Measurements from ENCODE around the gene NODAL. TPM values are rescaled to one million over a fixed set of nuclear protein-coding genes. Genes with fewer than 3 reads are reported as not detected.

NODAL gene
- total RNA-seq, 1 donor from 2014 or later: 0.09 TPM

DNA sequence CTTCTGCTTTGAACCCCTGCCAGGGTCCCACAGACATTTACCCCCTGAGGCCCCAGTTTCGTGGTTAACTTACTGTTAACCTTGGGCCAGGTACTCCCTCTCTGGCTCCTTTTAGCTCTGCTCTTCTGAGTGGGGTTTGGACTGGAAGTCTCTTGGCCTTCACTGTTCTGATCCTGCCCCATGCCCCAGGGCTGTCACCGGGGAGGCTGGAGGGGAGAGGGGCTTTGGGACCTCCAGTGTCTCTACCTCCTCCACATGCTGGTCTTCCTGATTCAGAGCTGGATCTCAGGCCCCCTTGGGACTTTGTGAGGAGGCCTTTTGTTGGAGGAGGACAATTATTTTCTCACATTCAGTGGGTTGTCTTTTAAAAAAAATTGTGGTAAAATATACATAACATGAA lies 24.4 kb upstream of the NODAL start:
- intact Hi-C loops (cut with micrococcal nuclease): no loop called here

DNA sequence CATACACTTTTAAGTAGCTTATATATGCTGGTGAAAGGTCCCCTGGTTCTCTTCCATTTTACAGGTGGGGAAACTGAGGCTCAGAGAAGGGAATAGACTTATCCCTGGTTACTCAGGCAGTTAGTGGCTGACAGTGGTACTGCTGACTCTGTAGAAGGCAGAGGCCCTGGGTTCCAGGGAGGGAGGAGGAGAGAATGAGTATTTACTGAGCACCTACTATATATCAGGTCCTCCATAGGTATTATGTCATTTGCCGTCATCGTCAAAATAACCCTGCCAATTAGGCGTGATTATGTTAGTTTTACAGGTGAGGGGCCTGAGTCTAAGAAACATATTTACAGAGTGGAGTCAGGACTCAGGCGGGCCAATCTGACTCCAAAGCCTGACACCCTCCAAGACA lies 23.8 kb upstream of the NODAL start:
- intact Hi-C loops (cut with micrococcal nuclease): no loop called here

DNA sequence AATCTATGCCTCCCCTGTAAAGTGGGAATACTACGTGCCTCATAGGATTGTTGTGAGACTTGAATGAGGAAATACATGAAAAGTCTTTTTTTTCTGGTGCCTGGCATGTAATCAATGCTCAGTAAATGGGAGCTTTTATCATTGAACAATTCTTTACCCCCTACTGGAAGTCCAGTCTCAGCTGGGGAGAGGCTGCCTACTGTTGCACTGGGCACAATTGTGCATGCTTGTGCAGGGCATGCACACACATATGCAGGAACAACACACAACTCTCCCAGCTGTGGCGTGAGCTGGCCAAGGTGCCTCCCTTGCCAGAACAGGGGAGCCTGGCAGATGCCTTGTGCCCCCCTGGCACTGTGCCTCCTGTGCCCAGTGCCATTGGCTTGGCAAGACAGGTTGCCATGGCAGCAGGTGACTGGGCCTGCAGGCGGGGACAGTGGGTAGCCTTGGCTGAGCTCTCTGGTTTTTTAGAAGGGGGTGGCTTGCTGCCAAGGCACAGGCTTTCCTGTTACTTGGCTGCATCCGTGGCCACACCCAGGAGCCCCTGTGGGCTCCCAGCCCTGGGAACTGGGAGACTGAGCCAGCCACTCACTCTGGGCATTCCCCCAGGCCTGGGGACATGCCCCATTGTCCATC lies 21.0 kb upstream of the NODAL start:
- intact Hi-C loops (cut with micrococcal nuclease): loop anchor here (5.0 kb wide), 1 partner anchor 295 kb away; no protein-coding TSS in a partner anchor

DNA sequence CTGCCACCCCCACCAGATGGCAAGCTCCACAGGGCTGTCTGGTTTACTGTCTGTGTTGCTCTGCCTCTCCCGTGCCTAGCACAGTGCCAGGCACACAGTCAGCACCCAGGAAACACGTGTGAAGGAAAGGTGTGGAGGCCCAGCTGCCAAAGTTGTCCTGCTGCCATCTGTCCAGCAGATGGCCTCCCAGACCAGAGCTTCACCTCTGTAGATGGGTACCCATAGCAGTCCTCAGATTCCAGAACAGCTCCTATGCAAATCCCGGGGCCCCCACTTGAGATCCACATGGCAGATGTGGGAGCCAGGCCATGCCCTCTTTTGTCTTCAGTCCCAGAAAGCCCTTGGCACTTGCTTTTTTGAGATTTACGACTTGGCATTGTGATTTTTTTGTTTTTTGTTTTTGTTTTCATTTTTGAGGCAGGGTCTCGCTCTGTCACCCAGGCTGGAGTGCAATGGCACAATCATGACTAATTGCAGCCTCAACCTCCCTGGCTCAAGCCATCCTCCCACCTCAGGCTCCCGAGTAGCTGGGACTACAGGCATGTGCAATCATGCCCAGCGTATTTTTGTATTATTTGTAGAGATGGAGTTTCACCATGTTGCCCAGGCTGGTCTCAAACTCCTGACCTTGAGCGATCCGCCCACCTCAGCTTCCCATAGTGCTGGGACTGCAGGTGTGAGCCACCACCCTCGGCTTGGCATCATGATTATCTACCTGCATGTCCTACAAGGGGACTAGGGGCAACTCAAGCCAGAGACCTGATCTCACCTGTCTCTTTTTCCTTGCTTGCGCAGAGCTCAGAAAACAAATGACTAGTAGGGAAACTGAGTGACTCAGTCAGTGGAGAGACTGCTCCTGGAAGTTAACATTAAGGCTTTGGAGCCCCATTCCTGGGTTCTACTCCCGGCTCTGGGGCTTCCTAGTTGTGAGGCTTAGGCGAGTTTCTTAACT lies 20.2 kb upstream of the NODAL start:
- intact Hi-C loops (cut with micrococcal nuclease): loop anchor here (1.0 to 5.0 kb wide), 2 partner anchors 79 to 296 kb away; no protein-coding TSS in a partner anchor

DNA sequence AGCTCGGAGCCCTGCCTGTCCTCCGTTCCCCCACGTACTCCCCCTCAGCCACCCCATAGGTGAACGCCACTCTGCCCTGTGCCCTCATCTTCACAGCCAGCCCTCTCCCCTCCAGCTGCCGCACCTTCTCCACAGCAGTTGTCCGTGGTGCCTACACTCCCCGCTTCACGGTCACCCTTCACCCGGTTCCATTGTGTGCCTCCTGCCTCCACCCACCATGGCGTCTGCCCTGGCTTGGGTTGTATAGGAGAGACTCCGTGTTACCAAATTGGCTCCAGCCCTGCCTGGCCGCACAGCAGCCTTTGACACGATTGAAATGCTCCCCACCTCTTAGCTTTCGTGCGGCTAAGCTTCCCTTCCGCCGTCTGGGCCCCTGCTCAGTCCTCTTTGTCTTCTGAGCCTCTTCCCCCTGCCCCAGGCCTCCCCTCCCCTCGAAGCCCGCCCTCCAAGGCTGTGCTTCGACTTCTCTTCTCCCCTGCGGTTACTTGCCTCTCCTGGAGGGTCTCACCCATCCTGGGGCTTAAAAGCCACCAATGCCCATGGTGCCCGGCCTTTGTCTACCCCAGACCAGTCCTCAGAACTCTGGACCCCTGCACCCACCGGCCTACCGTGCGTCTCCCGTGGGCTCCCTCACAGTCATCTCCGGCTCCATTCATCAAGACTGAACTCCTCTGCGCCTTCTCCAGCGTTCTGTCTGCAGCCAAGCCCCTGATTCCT lies 18.5 kb upstream of the NODAL start:
- intact Hi-C loops (cut with micrococcal nuclease): loop anchor here (5.0 kb wide), 1 partner anchor 297 kb away; no protein-coding TSS in a partner anchor

DNA sequence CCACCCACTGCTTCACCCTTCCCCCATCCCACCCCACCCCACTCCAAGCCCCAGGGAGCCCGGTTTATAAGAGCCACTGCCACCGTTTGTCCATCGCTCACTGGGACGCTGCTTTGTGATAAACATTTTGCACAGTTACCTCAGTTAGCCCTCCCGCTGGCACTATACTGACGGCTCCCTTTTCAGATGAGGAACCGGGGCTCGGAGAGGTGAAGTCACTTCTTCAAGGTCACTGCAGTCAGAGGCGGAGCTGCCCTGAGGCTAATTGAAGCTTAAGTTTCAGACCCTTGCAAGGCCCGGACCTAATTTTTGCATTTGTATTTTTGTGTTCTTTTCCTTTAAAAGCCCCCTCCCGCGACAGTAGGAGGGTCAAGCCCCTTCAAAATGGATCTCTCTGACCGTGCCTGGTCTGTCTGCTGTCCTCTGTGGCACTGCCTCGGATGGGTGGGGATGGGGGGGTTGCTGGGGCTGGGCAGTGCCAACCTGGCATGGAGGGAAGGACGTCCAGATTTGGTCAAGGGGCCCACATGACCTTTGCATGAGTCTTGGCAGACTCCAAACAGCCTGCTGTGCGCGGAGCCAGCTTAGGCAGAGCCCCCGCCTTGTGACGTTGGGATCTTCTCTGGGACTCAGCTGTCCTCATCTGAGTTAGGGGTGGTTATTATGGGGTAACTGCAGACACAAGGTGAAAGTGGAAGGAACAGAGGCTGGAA lies 17.7 kb upstream of the NODAL start:
- intact Hi-C loops (cut with micrococcal nuclease): no loop called here

DNA sequence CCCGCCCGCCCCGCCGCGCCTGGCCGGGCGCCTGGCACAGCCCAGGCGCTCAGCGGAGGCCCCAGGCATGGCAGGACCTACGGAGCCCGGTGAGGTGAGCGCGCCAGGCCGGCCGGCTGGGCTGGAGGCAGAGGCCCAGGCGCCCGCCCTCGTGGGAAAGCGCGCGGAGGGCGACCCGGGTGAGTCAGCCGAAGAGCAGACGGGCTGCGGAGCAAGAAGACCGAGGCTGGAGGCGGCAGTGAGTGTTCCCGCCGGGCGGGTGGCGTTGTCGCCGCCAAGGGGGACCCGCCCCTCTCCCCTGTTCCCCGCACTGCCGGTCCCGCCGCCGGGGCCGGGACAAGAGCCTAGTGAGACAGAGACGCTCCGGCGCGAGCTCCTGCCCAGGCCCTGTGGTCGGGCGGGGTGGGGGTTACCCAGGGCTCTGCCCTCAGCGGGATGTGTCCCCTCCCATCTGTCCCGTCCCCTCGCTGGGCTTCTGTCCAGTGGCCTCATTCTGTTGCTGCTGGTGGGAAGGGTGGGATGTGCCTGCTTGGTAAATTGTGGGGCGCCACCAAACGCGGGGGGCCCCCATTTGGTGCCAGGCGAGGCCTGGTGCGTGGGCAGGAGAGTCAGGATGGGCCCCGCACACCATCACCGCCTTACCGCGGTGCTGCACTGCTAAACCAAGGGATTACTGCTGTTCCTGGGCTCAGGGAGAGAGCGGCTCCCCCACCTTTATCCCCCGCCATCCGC lies 17.0 kb upstream of the NODAL start:
- intact Hi-C loops (cut with micrococcal nuclease): no loop called here

DNA sequence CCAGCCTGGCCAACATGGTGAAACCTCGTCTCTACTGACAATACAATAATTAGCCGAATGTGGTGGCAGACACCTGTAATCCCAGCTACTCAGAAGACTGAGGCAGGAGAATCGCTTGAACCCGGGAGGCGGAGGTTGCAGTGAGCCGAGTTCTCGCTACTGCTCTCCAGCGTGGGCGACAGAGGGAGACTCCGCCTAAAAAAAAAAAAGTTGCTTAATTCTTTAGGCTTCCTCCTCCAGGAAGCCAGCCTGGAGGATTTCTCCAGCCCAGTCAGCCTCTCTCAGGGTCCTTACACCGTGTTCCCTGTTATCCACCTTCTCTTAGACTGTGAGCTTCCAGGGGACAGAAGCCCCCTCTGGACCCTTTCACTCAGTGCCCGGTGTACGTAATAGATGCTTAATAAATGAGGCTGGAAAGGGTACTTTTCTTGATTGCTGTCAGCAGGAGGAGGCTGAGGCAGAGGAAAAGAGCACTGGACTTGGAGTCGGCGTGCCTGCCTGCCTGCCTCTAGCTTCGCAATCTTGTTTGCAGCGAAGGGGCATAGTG lies 16.4 kb upstream of the NODAL start:
- intact Hi-C loops (cut with micrococcal nuclease): no loop called here

DNA sequence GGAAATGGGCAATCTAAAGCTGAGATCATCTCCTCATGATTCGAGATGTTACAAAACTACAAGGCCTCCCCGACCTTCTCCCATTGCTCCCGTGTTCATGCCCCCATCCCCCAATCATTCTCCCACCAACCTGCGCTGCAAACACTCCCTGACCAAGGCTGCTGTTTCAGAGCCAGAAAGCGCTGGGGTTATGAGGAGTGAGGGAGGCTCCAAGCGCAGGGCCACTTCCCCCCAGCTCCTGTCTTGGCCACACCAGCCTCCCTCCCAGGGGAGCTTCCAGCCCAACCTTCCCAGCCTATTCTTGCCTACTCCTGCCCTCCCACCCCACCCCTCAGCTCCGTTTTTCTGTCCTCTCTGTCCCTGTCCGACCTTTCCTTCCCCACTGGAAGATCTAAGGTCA lies 14.7 kb upstream of the NODAL start:
- intact Hi-C loops (cut with micrococcal nuclease): no loop called here

DNA sequence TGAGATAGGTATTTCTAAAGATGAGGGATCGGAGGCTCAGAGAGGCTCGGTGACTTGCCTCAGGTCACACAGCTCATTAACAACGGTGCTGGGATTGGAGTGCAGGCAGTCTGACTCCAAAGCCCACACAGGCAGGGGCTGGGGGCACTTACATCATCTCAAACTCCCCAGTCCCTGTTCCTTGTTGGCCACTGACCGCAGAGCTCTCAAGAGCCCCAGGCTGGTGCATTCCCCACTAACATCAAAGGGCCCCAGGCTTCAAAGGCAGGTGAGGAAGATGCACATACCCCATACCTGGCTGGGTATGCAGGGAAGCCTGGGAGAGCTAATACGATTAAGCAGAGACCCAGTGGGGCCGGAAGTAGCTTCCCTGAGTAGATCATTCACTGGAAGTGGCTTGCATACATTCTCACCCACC lies 13.7 kb upstream of the NODAL start:
- intact Hi-C loops (cut with micrococcal nuclease): no loop called here

DNA sequence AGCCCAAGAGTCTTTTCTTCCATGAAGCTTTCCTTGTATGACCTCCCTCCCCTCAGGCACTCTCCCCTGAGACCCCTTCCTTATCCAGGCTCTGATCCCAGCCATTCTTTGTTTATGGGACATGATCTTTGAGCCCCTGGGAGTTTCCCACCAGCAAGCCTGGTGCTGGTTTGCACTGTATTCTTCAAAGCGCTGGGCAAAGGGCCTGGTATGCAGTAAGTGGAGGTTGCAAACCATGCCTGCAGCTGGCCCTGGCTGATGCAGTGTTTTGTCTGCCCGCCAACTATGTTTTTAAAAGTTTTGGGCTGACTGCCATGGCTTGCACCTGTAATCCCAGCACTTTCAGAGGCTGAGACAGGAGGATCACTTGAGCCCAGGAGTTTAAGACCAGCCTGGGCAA lies 6.8 kb upstream of the NODAL start:
- intact Hi-C loops (cut with micrococcal nuclease): no loop called here

DNA sequence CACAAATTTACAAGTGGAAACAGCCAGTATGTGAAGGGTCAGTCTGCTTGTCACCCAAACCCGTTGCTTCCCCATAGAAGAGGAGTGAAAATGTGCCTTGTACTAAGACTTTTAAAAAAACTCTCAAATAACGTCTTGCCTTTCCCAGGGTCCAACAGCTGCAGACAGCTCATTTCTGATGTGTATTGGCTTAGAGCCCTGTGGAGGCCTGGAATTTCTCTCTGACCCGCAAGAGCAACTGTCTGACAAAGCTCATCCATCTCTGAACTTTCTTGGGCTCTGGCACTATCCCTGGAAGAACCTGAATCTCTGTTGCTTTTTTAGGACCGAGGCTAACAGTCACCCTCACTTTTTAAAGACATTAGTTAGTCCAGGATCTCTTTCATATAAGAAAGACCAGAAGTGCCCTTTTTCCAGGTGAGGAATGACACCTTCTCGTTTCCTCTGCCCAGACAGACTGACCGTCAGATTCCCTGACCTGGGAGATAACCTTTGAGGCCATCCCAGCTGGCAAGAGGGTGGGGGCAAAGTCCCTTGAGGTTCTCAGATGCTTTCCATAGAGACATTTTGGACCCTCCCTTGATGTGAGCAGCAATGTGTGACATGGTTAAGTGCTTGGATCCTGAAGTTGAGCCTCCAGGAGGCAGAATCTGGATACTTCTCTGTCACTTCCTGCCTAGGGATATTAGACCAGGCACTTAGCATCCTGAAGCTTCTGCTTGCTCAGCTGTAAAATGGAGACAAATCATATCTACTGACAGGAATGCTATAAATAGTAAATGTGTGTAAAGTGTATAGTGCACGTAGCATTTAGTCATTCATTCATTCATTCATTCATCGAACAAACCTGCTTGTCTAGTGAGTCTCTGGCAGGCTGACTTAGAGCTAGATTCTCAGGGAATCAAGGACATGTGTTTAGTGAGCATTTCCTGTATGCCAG lies 4.5 kb upstream of the NODAL start:
- intact Hi-C loops (cut with micrococcal nuclease): no loop called here

DNA sequence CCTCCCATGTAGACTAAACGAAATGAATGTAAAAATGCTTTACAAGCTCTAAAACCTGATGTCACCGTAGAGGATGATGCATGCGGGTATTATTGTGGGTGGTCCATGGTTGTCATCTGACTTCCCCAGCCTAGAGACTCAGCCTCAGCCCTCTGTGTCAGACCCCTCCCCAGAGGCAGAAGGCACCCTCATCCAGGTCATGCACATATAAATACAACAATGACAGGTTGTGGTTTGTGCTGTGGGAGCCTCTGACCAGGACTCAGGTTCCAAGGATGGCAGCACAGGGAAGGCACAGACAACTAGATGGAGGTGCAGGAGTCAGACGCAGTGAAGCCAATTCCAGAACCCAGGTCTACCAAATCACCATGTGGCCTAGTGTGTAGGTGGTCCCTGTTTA lies 3.3 kb upstream of the NODAL start:
- intact Hi-C loops (cut with micrococcal nuclease): no loop called here

DNA sequence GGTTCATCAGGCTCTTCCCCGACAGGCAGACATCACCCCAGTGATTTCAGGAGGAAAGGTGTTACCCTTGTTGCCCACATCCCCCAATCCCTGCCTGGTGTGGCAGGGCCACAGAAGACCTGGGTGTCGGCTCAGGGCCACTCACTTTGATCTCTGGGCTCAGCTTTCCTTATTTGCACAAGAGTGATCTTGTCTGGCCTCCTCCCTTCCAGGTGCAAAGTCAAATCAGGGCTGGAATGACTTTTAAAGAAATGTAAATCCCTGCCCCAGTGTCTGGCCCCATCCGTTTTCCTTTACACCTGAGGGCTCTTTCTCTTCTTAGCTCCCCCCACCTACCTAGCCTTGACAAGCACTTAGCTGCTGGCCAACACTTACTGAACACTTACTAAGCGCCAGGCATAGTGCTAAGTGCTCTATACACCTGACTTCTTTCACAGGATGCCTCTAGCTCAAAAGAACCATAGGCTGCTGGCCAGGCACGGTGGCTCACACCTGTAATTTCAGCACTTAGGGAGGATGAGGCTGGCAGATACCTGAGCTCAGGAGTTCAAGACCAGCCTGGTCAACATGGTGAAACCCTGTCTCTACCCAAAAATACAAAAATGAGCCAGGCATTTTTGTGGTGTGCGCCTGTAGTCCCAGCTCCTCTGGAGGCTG lies 979 bp upstream of the NODAL start:
- intact Hi-C loops (cut with micrococcal nuclease): no loop called here

DNA sequence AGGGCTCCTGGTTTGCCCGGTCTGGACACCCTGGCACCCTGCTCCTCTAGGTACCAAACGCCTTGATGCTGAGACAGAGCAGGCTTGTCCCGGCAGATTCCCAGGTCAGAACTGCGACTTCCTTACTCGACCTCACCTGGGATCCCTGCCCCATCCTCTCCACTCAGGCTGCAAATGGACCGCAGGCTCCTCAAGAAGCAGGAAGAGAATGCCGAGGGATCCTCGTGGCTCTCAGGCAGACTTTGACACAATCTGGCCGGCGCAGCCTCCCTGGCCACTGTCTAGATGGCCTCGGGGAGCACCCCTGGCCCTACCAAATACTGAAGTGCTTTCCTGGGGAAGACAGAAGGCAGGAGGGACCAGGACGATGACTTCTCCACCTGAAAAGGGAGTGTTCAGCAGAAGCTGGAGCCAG lies 421 bp upstream of the NODAL start:
- intact Hi-C loops (cut with micrococcal nuclease): no loop called here

DNA sequence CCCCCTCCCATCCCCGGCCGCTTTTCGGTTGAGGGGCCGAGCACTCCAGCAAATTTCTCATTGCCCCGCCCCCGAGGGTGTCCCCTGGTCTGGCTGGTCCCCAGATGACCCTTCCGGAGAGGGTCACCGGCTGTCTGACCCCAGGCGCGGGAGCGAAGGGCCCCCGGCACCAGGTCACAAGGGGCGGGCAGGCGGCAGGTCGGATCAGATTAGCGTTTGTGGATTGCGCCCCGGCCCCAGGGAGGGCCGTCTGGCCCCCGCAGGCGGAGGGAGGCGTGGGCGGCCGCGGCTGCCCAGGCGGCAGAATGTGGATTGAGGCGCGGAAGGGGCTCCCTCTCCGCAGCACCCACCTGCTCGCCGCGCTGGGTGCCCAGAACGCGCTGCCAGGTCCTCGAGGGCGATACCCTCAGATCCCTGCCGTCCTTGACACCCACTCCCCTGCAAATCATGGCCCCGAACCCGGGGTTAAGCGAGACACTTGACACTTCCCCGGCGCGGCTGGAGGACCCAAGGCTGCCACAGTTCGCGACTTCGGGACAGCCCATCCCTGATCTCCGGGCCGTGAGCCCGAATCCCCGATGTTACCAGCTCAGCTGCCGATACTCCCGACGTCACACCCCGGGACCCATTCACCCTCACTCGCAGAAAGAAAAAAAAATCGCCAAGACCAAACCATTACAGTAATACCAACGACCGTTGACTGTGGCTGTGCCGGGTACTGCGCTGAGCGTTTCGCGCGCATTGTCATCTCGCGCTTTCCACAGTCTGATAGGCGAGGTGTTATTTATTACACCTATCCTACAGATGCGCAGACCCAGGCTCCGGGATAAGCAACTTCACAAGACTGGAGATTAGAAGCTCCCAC lies 953 bp downstream of the NODAL start:
- intact Hi-C loops (cut with micrococcal nuclease): no loop called here

DNA sequence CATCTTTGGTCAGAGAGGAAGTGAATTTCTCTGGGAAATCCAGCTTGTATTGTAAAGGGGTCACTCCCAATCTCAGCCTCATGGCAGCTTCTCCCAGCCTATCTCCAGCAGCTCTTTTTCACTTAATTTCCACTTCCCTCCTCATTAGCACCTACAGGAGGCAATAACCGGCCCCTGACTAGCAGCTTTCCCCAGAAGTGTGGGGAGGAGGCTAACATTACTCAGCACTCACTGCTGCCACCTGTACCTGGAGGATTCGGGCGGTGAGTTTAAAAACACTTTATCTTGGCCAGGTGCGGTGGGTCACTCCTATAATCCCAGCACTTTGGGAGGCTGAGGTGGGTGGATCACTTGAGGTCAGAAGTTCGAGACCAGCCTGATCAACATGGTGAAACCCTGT lies 3.8 kb downstream of the NODAL start:
- intact Hi-C loops (cut with micrococcal nuclease): no loop called here

Measured in T-helper 2 cell treated with Interferon-gamma antibody and Interleukin-4, amounts not matched to agents 100 ng/mL and 5 ng/mL, for 36 hours (primary cell).